Measurements from ENCODE around the gene TAF15. TPM values are rescaled to one million over a fixed set of nuclear protein-coding genes. Genes with fewer than 3 reads are reported as not detected.

The TAF15 gene
- total and polyA plus RNA-seq, 10 of the 15 experiments (the other 5 are each of a cell fraction or from before 2014, with no cell fraction given): 9.5 to 259 (median 40.4) TPM

GRCh38 chr17:35775039-35775438 is 34.2 kb upstream of the TAF15 start:
- Histone ChIP-seq H3K79me2 (ENCODE audit: control insufficient read depth, insufficient read depth, low read length) (no peaks in the 10 kb centered on the region), H3K4me2 (ENCODE audit: control insufficient read depth, insufficient read depth) (no peak overlapping the region), H3K27ac (ENCODE audit: control insufficient read depth, insufficient read depth) (no peak overlapping the region), H2AFZ (ENCODE audit: control insufficient read depth, low read depth, low read length) (no peak overlapping the region), H4K20me1 (ENCODE audit: control insufficient read depth, insufficient read depth) (no peaks in the 10 kb centered on the region), H3K27me3 (replicated peaks in 1 of 2; ENCODE audit: control insufficient read depth in 2 of 2, insufficient read depth in 2 of 2, low read length in 1 of 2) (peaks cover 3 to 5% of the 10 kb centered on the region in 2 experiments), H3K4me1 (ENCODE audit: control insufficient read depth, insufficient read depth, low read length) (no peaks in the 10 kb centered on the region), H3K36me3 (ENCODE audit: control insufficient read depth in 2 of 2, insufficient read depth in 2 of 2, low read length in 1 of 2) (no peaks in the 10 kb centered on the region), H3K9me3 (replicated peaks; ENCODE audit: control insufficient read depth, insufficient read depth, low read length) (no peaks in the 10 kb centered on the region), H3K4me3 (no peak overlapping the region), H3K9ac (ENCODE audit: control insufficient read depth, insufficient read depth, low read length) (no peak overlapping the region)
- WGBS (ENCODE audit: insufficient coverage, insufficient replicate concordance, low lambda C conversion rate, missing lambda C conversion rate): 0% methylated on average over 5 of the region's 5 CpGs
- in situ Hi-C loops (cut with MboI): no loop called here
- RAD21 ChIA-PET (ENCODE audit: unreplicated experiment): no interaction called here
- no peak for DNase-seq (ENCODE audit: low read depth, low spot score)
- no peak for TF ChIP-seq BRCA1 (IDR thresholded peaks at IDR 0.05; ENCODE audit: low read depth, low read length)
- TF ChIP-seq SIN3A (IDR thresholded peaks at IDR 0.05; ENCODE audit: low read depth, low read length): no peak
- no peak for TF ChIP-seq CEBPZ (IDR thresholded peaks at IDR 0.05; ENCODE audit: low read depth, low read length)
- TF ChIP-seq RAD51 (IDR thresholded peaks at IDR 0.05): no peak
- TF ChIP-seq DPF2 (IDR thresholded peaks at IDR 0.05): no peak
- no peak for TF ChIP-seq CHD4 (IDR thresholded peaks at IDR 0.05)
- TF ChIP-seq REST (IDR thresholded peaks at IDR 0.05; ENCODE audit: low read depth, low read length): no peak
- TF ChIP-seq ZBTB33 (IDR thresholded peaks at IDR 0.05): no peak
- TF ChIP-seq EZH2 (IDR thresholded peaks at IDR 0.05; ENCODE audit: borderline replicate concordance, control insufficient read depth, low read depth, low read length): no peak
- no peak for TF ChIP-seq TCF7 (IDR thresholded peaks at IDR 0.05; ENCODE audit: borderline replicate concordance)
- TF ChIP-seq CBFB (IDR thresholded peaks at IDR 0.05; ENCODE audit: low read depth): no peak
- TF ChIP-seq ZNF622 (IDR thresholded peaks at IDR 0.05): no peak
- BruUV-seq (replicated peaks): no TSS peak
- intact Hi-C loops (cut with micrococcal nuclease; ENCODE audit: unreplicated experiment): no loop called here
- CTCF ChIA-PET: interaction anchor here (1.0 to 1.5 kb wide), 2 partner anchors 11 to 30 kb away, joined by 3 to 5 read pairs; no protein-coding TSS in a partner anchor
- SMC1A ChIA-PET (ENCODE audit: uncharacterized antibody, unreplicated experiment): interaction anchor here (1.2 kb wide), 1 partner anchor 34 kb away, joined by 3 read pairs; the partner anchor contains the start of gene TAF15
- no peak for FAIRE-seq
- ATAC-seq: no peak
- POLR2A ChIA-PET: no interaction called here

All from GM12878 (cell line).